Stimulated activated CD8-positive, alpha-beta memory T cell treated with anti-CD3 and anti-CD28 coated beads, Interleukin-15, amount 100 ng/mL, for 48 hours (primary cell): ENCODE results near the gene PURB.
"Not testable (repeated sequence)": the region's sequence is repeated elsewhere in the genome, so short reads cannot be mapped to it uniquely, and the experiment has no call there.

Source experiments
- DNase-seq, 2 donors: peaks; one replicate each; pipeline ENCODE4 v3.0.0-alpha.2; 2020; ENCODE audit warnings: low read depth in 2 of 2

Gene PURB

DNA sequence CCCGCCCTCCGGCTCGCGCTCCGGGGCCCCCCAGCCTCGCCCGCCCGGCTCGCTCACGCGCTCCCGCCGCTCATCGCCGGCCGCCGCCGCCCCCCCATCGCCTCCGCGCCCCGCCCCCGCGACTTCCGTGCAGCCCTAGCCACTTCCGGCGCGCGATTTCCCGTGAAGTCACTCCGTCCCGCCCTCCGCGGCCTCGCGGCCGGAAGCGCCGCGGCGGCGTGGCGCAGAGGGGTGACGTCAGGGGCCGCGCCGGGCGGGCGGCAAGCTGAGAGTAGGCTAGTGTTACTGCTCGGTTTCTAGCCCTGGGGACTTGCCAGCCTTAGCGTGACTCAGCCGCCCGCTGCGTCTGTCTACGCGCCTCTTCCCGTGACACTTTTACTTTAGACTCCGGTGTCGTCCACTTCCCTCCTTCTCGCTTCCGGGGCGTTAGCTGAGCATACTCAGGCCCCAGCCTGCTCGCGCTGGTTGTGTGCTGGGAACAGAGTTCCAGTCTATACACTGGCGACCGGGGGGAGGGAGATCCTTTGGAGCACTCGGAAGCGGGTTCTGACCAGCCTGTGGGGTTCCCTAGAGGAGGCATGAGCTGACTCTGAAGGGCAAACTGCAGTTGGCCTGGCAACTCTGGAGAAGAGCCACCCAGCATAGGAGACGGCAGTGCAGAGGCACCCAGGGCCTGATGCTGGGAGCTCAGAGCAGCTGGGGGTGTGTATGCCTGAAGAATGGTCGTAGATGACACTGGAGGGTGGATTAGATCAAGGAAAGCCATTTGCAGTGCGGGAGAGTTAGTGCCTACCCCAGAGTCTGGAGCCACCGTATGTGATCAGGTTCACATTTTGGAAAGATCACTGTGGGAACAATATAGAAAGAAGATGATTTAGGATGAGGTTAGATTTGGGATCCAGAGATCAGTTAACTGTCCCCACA, at the start of gene PURB:
PURB (minus strand) TSS at position 137 of the 924 bp plus-strand sequence. CDS start 182 bp downstream, outside the sequence.
- DNase-seq, result peak; percentile 94 to 97

DNA sequence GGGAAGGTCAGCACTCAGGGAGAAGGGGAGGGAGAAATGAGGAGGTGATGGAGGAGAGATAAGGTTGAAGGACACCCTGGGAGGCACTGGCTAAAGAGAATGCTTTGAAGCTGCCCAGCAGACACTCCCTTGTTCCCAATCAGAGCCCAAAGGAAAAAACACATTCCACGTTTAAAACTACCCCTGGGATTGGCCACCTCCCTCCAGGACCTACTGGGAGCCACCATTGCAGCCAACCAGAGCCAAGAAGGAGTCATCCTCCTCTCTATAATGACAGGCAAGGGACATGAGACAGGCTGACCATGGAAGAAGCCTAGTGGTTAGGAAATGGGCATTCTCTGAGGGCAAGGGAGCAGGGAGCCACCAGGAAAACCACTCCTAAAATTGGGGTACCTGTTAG, 49.7 kb upstream of the PURB start:
- no peak for DNase-seq

DNA sequence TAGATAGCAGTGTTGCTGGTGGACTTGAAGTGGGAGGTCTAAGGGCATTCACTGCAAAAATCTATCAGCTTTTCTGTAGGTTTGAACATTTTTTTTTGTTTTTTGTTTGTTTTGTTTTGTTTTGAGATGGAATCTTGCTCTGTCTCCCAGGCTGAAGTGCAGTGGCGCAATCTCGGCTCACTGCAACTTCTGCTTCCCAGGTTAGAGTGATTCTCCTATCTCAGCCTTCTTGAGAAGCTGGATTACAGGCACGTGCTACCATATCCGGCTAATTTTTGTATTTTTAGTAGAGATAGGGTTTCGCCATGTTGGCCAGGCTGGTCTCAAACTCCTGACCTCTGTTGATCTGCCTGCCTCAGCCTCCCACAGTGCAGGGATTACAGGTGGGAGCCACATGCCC, 49.2 kb upstream of the PURB start:
- DNase-seq, result not testable (repeated sequence)

DNA sequence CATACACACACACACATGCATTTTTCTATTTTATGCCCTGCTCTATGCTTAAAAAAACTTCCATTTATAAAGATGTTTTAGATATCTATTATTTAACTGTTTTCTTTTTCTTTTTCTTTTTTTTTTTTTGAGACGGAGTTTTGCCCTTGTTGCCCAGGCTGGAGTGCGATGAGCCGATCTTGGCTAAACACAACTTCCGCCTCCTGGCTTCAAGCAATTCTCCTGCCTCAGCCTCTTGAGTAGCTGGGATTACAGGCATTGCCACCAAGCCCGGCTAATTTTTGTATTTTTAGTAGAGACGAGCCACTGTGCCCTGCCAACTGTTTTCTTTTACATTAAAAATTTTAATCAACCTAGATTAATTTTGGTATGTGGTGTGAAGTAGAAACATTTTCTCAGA, 45.6 kb upstream of the PURB start:
- no peak for DNase-seq

DNA sequence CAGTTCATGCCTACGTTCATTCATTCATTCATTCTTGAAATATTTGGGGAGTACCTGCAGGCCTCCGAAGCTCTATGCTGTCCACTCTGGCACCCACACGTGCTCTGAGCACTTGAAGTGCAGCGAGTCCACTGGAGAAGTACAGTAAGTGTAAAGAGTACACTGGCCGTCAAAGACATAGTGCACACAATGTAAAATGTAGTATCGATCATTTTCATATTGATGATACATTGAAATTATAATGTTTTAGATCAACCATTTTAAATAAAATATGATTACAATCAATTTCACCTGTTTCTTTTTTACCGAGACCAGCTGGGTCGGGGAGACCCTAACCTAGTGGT, 37.0 kb upstream of the PURB start:
- no peak for DNase-seq

DNA sequence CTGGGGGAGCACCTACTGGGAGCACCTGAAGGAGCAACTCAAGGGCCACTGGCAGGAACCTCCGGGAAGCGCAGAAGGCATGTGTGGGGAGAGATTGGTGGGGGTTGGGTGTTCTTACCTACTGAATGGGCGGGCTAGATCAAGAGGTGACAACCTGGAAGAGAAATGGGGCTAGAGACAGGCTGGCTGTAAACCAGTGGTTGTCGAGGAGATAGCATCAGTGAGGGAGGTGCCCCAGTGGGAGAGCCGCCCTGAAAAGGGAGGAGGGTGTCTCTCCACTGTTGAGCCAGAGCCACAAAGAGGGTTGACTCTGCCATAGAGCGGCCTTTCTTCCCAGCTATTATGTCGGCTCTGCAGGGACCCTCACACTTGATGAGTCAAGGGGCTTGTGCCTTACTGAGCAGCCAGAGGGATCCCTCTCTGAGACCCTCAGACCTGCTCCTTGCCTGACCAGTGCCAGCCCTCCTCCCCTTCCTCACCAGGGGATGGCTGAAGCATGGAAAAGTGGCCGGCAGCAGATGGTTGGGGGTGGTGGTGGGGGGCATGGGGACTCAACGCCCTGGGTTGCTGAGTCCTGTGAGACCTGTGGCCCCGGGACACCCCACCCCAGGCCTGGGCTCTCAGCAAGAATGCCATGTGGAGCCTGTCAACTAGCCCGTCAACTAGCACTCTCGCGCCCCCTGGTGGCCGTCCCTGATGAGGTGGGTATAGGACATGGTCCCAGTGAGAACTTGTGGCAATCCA, 36.4 kb upstream of the PURB start:
- peak; percentile 84 to 90 for DNase-seq

DNA sequence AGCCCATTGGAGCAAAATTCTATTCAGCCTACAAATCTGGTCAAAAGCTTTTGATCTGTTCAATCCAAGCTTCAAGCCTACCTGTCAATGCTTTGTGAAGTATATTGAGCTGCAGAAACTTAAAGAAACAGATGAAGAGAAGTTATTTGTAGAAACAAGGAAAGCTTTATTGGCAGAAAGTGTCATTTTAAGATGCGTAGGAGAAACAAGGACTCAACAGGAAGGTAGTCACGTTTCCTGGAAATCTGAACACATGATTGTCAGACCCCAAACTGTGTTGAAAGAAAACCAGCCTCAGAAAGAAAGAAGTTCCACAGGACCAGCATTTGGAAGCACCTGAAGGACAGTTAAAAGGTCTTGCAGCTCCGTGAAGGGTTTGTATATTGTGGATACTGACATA, 34.8 kb upstream of the PURB start:
- no peak for DNase-seq

DNA sequence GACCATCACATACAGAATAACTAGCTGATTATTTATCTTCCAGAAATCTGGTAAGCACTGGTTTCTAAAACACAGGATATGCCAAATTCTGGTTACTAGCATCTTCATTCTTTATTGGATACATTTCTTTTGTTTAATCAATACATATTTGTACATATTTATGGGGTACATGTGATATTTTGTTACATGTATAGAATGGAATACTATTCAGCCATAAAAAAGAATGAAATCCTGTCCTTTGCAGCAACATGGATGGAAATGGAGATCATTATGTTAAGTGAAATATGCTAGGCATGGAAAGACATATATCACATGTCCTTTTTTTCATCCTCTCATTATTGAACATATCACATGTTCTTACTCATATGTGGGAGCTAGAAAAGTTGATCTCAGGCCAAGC, 32.7 kb upstream of the PURB start:
- no peak for DNase-seq

DNA sequence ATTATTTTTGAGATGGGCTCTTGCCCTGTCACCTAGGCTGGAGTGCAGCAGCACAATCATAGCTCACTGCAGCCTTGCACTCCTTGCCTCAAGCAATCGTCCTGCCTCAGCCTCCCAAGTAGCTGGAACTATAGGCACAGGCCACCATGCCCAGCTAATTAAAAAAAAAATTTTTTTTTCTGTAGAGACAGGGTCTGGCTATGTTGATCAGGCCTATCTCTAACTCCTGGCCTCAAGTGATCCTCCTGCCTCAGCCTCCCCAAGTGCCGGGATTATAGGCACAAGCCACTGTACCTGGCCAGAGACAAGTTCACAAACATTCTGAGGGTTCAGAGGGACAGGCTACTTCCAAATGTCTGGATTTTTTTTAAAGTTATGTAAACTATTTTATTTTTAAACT, 32.1 kb upstream of the PURB start:
- no peak for DNase-seq

DNA sequence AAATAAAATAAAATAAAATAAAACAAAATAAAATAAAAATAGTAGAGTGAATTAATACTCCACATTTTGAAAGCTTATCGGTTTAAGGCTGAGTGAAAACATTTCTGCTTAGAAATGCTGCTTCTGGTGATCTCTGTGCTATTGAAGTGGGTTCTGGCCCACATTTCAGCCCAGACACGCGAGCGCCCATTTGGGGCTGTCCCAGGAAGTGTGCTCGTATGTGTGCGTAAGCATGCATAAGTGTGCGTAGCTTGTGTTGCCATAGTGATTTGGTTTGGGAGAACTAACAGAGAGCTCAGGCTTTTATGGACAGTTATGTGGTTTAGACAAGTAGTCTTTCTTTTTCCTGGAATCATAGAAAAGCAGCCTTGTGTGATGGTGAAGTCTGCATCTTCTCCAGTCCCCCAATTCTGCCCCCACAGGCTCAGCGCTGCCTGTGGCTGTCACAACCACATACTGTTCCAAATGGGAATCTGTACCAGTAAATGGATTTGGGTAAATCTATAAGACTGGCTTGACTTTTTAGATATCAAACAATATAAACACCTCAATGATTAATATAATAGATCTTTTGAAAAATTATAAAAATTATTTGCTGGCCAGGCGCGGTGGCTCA, 29.8 kb upstream of the PURB start:
- DNase-seq, result peak; percentile 64

DNA sequence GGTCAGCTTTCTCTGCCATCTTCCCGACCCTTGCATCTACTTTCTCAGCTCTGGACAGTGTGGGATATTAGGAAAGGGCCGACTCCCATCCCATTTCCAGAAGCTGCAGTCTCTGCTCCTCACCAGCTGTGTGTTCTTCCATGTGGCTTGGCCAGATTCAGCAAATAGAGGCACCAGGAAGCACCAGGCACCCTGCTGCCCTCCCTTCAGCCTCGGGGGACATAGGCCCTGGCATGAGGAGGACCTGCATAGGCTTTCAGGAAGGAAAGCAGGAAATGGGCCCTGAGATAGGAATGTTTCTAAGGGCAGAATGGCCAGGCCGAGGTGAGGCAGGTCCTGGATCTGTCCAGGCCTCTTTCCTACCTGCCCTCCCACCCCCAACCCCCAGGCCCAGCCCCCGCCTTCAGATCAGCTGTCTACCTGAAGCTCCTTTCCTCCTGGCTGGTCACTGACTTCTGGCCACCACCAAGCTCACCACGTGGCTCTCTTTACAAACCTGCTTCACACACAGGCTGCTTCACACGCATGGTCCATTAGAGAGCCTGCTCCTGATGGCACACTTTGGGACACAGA, 27.5 kb upstream of the PURB start:
- DNase-seq, result no peak

DNA sequence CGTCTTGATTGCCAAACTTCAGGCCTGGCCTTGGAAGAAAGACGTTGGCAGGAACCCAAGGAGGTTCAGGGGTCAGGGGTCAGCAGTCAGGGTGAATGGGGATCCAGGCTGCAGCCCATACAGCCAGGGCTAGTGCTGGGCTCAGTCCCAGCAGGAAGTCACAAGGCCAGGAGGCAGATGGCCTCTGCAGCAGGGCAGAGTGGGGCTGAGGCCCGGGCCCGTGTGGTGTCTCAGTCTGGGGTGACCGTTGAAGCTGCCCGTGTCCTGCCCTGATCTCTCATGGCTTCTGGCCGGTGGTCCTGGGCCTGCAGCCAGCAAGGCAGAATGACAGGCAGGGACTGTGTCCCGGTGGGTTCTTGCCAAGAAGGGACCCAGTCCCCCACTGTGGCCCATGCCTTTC, 26.6 kb upstream of the PURB start:
- no peak for DNase-seq

DNA sequence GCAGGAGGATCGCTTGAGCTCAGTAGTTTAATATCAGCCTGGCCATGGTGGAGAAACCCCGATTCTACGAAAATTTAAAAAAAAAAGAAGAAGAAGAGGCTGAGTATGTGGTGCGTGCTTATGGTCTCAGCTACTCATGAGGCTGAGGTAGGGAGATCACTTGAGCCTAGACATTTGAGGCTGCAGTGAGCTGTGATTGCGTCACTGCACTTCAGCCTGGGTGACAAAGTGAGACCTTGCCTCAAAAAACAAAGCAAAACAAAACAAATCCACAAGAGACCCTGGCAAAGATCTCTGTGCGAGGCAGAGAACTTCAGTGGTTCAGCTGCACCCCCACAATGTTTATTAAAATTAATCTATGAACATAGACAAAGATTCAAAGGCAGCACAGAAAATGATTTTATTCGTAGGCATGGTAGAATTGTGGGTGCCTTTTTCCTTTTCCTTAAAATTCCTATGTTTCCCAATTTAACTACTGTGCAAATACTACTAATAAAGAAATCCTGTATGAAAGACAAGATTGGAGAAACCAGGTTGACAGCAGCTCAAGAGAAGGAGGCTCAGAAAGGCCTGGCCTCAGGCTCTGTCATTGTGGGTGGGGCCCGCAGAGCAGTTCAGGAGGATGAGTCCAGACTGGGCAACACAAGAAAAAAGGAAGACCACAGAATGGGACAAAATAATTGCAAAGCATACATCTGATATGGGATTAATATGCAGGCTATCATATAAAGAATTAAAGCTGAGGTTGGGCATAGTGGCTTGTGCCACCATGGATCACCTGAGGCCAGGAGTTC, 24.5 kb upstream of the PURB start:
- no peak for DNase-seq

DNA sequence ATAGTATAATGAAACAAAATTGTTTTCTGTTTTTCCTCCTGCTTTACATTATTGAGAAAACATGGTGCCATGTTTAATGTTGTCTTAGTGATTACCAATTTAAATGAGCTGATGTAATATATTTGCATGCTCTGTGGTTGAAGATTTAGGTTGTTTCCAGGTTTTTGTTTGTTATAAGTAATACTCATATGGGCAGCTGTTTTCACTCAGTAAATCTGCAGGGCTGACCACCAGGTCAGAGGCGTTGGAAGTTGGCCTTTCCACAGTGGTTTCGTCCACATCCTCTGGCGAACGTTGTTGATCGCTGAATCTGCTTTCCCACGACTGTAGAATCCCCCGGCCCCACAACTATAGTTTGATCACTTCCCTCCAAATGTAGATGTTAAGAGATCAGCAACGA, 21.6 kb upstream of the PURB start:
- DNase-seq, result no peak

DNA sequence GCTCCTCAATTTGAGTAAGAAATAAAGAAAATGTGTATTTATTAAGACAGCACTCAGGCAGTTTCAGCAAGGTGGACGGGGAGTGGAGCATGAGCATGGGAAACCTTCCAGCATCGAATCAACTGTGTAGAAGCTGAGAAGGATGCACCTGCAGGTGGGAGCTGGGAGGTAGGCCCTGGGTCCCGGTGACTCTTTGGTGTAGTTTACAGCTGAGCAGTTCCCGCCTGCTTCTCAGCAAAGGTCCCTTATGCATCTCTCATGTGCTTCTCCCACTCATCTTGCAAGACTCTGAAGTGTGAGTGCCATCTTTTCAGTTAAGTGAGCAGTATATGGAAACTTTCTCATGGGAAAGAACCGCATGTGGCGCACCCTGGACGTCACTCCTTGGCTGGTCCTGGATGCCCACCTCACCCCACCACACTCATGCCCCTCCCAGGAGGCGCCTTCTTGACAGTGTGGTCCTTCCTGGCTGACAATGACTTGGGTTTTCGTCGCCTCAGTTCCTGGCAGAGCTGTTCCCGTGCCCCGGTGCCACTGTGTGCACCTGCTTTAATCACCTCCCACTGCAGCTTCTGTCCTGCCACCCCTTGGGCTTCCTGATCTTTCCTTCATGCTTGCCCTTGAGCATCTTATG, 19.8 kb upstream of the PURB start:
- no peak for DNase-seq

DNA sequence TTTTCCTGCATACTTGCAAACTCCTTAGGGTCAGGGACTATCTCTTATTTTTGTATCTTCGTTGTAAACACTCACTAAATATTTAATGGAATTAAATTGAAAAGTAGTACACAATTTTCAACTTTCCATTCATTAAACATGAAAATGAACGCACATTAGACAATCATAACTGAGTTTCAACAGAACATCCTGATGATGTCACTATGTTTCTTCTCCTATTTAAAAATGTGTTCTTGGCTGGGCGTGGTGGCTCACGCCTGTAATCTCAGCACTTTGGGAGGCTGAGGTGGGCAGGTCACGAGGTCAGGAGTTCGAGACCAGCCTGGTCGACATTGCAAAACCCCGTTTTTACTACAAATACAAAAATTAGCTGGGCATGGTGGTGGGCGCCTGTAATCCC, 14.1 kb upstream of the PURB start:
- DNase-seq, result no peak

DNA sequence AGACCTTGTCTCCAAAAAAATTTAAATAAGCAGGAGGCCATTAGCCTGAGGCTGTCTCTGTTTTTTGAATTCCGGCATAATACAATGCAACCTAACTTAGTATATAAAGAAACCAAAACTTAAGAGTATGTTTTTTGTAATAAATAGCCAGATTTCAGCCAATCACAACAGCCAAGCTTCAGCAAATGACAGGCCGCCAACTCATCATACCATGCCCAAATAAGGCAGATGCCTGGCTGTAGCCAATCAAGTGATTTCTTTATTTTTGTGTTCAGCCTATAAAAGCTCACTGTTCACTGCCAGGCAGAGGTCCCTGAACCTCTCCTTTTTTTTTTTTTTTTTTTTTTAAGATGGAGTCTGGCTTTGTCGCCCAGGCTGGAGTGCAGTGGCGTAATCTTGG, 12.7 kb upstream of the PURB start:
- no peak for DNase-seq

DNA sequence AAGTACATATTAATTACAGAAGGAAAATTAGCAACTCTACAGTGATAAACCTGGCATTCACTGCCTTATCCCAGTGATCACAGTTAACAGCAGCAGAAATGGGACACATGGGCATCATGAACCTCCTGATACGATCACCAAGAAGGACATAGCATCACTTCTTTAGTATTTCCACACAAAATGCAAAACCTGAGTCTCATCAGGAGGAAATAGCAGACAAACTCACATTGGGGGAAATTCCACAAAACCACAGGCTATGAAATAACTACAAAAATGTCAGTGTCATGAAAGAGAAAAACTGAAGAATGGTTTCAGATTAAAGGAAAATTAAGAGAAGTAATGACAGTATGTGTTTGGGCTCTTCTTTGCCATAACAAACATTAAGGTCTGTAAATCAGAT, 12.0 kb upstream of the PURB start:
- no peak for DNase-seq

DNA sequence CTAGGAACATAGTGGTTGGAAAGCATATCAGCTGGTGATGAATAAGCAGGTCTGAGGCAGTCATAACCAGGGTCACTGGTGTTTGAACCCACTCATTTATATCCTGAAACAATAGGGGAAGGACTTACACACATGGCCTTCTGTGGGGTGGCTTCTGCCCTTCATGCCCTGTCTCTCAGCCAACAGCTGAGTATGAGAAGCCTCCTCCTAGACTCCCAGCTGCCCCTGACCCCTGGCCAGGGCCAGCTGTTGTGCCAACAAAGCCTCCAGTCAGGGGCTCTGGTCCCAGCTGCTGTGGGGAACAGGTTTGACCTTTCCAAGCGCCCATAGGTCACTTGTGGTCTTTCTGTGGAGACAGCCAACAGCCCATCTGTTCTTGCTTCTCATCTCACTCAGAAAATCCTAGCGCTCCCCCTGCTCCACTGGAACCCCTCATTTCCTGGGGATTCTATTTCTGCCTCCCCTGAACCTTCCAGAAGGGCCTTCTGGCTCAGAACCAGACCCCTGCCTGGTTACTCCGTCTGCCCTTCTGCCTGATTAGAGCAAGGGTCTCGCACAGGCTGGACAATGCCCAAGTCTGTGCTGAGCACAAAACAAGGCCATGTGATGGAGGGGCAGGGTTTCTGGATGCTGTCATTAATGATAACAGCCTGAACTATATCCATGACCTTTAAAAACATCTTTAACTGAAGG, 9.7 kb upstream of the PURB start:
- no peak for DNase-seq

DNA sequence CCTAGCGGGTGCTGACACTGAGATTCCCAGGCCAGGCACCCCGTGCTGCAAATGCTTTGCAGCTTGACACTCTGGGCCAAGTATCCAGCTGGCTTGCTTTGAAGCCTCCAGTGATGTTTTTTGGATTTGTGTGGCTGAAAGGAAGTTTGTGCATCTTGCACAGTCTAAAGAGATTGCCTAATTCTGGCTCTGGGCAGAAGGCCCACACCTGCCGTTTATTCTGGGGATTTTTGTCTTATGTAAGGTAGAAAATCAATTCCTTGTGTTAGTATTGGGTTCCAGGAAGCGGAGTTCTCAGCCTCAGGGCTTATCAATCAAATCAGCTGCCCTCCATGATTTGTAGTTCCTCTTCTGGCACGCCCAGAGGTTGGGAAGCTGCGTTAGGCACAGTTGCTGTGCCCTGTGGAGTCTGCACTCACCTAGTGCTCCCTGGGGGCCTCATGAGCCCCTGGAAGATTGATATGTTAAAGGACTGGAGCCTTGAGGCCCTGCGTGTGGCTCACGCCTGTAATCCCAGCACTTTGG, 8.4 kb upstream of the PURB start:
- DNase-seq, result no peak
